Gastroesophageal sphincter (tissue), 4 donors: ENCODE measurements around the gene USP25. TPM values are rescaled to one million over a fixed set of nuclear protein-coding genes. Genes with fewer than 3 reads are reported as not detected.

Experiments
- ATAC-seq: fragments of 150-250 bp; one replicate; pipeline ENCODE4 v1.9.1; 2016; ENCODE audit warnings: mild to moderate bottlenecking, moderate library complexity
- H3K27ac ChIP-seq, 4 donors: fragments of 200-600 bp; sonication (generic) in 3 of 4; 1 replicate in 3 of 4; 2 replicates in 1 of 4; pipeline ENCODE4 v1.5.1; 2016 to 2019
- H3K27me3 ChIP-seq: fragments of 200-600 bp; sonication (generic); one replicate; pipeline ENCODE4 v1.5.1; 2019
- H3K36me3 ChIP-seq, 2 donors: fragments of 200-600 bp; sonication (generic); one replicate each; pipeline ENCODE4 v1.5.1; 2019; ENCODE audit warnings: control low read depth in 1 of 2
- H3K4me1 ChIP-seq, 3 donors: fragments of 200-600 bp; sonication (generic); 1 replicate in 2 of 3; 2 replicates in 1 of 3; pipeline ENCODE4 v1.5.1; 2016 to 2019; ENCODE audit warnings: control low read depth in 2 of 3
- H3K4me3 ChIP-seq, 2 donors: fragments of 200-600 bp; sonication (generic); one replicate each; pipeline ENCODE4 v1.5.1; 2019; ENCODE audit warnings: mild to moderate bottlenecking in 1 of 2, moderate library complexity in 1 of 2
- H3K9me3 ChIP-seq, 3 donors: fragments of 200-600 bp; sonication (generic); one replicate each; pipeline ENCODE4 v1.5.1; 2017 to 2019; ENCODE audit warnings: control low read depth in 2 of 3
- EP300 ChIP-seq: sonication (generic); formaldehyde crosslinking; IDR thresholded peaks from one replicate; pipeline ENCODE4 v1.6.1; 2017; ENCODE audit warnings: antibody characterized with exemption, mild to moderate bottlenecking
- POLR2A ChIP-seq, 2 donors: fragments of 450-650 bp; IDR thresholded peaks; one replicate each; pipeline ENCODE4 v1.6.1; 2017; ENCODE audit warnings: antibody characterized with exemption in 2 of 2, mild to moderate bottlenecking in 2 of 2, moderate library complexity in 1 of 2
- POLR2AphosphoS5 ChIP-seq: sonication (generic); formaldehyde crosslinking; IDR thresholded peaks from one replicate; pipeline ENCODE4 v1.6.1; 2017; ENCODE audit warnings: antibody characterized with exemption
- WGBS, 2 donors: methylation state at CpG; one replicate each; pipeline ENCODE4 v1.1.5; 2018; ENCODE audit warnings: low coverage in 1 of 2; 5-methylcytosine and 5-hydroxymethylcytosine counted together
- total RNA-seq, 4 donors: library from RNA; depleted of rRNA; stranded (reverse); fragments of >200 nt; gene quantifications; one replicate each; pipeline ENCODE4 v1.1.0, GENCODE V29; 2016
- TF ChIP-seq, protein P1 (sequence below), 4 experiments: fragments of 200-600 bp in 2 of 4; fragments of 450-650 bp in 2 of 4; sonication (generic) in 1 of 4; IDR thresholded peaks; one replicate each; pipeline ENCODE4 v1.5.1; 2017 to 2019; ENCODE audit warnings: antibody characterized with exemption in 4 of 4, mild to moderate bottlenecking in 2 of 4, moderate library complexity in 2 of 4

Gene USP25
- total RNA-seq, 4 donors from 2014 or later, result 51.2 to 77.3 (median 59.5) TPM

- no peak for ATAC-seq
- H3K27ac ChIP-seq, result no peak overlapping the region
- TF ChIP-seq POLR2A (IDR thresholded peaks at IDR 0.05) (no peak), POLR2AphosphoS5 (no peak), EP300 (no peak)
- TF ChIP-seq, protein P1, sequence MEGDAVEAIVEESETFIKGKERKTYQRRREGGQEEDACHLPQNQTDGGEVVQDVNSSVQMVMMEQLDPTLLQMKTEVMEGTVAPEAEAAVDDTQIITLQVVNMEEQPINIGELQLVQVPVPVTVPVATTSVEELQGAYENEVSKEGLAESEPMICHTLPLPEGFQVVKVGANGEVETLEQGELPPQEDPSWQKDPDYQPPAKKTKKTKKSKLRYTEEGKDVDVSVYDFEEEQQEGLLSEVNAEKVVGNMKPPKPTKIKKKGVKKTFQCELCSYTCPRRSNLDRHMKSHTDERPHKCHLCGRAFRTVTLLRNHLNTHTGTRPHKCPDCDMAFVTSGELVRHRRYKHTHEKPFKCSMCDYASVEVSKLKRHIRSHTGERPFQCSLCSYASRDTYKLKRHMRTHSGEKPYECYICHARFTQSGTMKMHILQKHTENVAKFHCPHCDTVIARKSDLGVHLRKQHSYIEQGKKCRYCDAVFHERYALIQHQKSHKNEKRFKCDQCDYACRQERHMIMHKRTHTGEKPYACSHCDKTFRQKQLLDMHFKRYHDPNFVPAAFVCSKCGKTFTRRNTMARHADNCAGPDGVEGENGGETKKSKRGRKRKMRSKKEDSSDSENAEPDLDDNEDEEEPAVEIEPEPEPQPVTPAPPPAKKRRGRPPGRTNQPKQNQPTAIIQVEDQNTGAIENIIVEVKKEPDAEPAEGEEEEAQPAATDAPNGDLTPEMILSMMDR (IDR thresholded peaks at IDR 0.05), result no peak
- no peaks in the 10 kb centered on the region for H3K27me3 ChIP-seq
- H3K9me3 ChIP-seq, result no peaks in the 10 kb centered on the region
- peaks cover 0 to 49% (median 0%) of the 10 kb centered on the region in 3 donors for H3K4me1 ChIP-seq
- H3K36me3 ChIP-seq, result no peaks in the 10 kb centered on the region
- 94% methylated on average over 3 of the region's 4 CpGs; no CpG with 5 or more reads in 1 of the 2 donors for WGBS, 2 donors
- H3K4me3 ChIP-seq, result no peak overlapping the region
Observed at GRCh38 chr21:15775291-15775690, 45.5 kb downstream of the USP25 start.

DNA sequence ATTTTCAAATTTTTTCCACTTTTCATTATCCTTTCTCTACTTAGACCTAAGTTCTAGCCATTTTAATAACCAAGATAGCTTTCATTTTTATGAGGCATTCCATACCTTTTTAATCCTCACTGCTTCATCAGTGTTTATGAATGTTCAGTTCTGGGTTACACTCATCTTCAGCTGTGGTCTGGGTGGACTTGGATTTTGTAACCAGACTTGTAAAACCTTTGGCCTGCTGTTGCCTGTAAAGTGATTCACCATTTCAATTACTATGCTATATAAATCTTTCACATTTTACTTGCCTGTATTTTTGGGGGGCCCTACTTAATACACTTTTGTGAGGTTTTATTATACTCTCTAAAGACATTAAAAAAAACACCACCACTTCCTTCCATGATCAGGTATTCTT is 46.2 kb downstream of the USP25 start:
- H3K4me1 ChIP-seq, result peaks cover 0 to 42% (median 0%) of the 10 kb centered on the region in 3 donors
- H3K27me3 ChIP-seq, result no peaks in the 10 kb centered on the region
- no peak overlapping the region for H3K4me3 ChIP-seq
- no peak for TF ChIP-seq POLR2A (IDR thresholded peaks at IDR 0.05)
- TF ChIP-seq, protein P1 (IDR thresholded peaks at IDR 0.05), result no peak
- TF ChIP-seq POLR2AphosphoS5, result no peak
- no peak for TF ChIP-seq EP300
- H3K9me3 ChIP-seq, result no peaks in the 10 kb centered on the region
- ATAC-seq, result no peak
- H3K36me3 ChIP-seq, result peaks cover 0 to 7% of the 10 kb centered on the region in 2 donors
- no peak overlapping the region for H3K27ac ChIP-seq

- 81 to 88% methylated on average over 2 of the region's 2 CpGs for WGBS, 2 donors
- TF ChIP-seq POLR2A (IDR thresholded peaks at IDR 0.05), result no peak
- TF ChIP-seq POLR2AphosphoS5, result no peak
- TF ChIP-seq EP300, result no peak
- TF ChIP-seq, protein P1 (IDR thresholded peaks at IDR 0.05), result no peak
- Histone ChIP-seq H3K4me1 (peaks cover 0 to 34% (median 0%) of the 10 kb centered on the region in 3 donors), H3K9me3 (no peaks in the 10 kb centered on the region), H3K4me3 (no peak overlapping the region), H3K27ac (no peak overlapping the region), H3K36me3 (peaks cover 0 to 15% of the 10 kb centered on the region in 2 donors), H3K27me3 (no peaks in the 10 kb centered on the region)
- ATAC-seq, result no peak
Observed at GRCh38 chr21:15776818-15777217, 47.0 kb downstream of the USP25 start.

- Histone ChIP-seq H3K36me3 (peaks cover 0 to 25% of the 10 kb centered on the region in 2 donors), H3K4me3 (no peak overlapping the region), H3K4me1 (no peaks in the 10 kb centered on the region), H3K27ac (no peak overlapping the region), H3K27me3 (no peaks in the 10 kb centered on the region), H3K9me3 (no peaks in the 10 kb centered on the region)
- TF ChIP-seq, protein P1 (IDR thresholded peaks at IDR 0.05), result no peak
- TF ChIP-seq POLR2A (IDR thresholded peaks at IDR 0.05) (no peak), EP300 (no peak), POLR2AphosphoS5 (no peak)
- no peak for ATAC-seq
- WGBS, 2 donors, result 100% methylated on average over 2 of the region's 3 CpGs; no CpG with 5 or more reads in 1 of the 2 donors
Observed at GRCh38 chr21:15781986-15782385, 52.2 kb downstream of the USP25 start.

DNA sequence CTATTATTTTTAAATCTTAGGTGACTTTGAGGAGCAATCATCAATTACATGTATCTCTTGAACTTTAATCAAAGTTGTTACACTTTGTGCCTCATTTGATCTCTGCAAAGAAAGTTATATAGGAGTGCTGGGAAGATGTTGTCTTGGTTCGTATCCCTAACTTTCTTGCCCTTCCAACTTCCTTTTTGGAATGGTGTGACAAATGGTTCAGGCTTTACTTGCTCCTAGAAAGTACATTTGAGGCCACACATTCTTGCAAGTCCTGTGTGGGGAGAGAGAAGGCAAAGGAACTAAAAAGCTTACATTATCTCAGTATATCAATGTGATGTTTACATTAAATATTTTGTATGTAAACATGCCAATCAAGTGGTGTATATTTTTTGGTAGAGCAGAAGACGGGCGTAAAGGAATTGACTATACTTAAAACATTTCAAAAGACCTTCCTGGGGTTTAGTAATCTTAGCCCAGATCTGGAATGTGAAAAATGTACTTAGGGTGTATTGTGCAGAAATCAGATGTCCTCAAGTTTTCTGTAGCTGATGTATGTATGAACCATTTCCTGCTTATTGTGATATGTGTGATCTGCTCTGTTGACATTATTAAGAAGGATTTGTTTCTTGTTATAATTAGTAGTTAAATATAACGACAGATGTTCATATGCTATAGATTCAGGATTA is 59.2 kb downstream of the USP25 start:
- TF ChIP-seq POLR2A (IDR thresholded peaks at IDR 0.05), result no peak
- no peak for TF ChIP-seq POLR2AphosphoS5
- Histone ChIP-seq H3K27ac (no peak overlapping the region), H3K4me1 (peaks cover 0 to 21% (median 4%) of the 10 kb centered on the region in 3 donors), H3K9me3 (no peaks in the 10 kb centered on the region), H3K36me3 (no peaks in the 10 kb centered on the region), H3K4me3 (no peak overlapping the region), H3K27me3 (no peaks in the 10 kb centered on the region)
- WGBS, 2 donors, result 65 to 87% methylated on average over 4 of the region's 4 CpGs
- ATAC-seq, result no peak
